ENCODE data around the gene NFKB2. TPM values are rescaled to one million over a fixed set of nuclear protein-coding genes. Genes with fewer than 3 reads are reported as not detected.

NFKB2 gene
- total RNA-seq, 1 donor from 2014 or later, result 6.8 TPM

DNA sequence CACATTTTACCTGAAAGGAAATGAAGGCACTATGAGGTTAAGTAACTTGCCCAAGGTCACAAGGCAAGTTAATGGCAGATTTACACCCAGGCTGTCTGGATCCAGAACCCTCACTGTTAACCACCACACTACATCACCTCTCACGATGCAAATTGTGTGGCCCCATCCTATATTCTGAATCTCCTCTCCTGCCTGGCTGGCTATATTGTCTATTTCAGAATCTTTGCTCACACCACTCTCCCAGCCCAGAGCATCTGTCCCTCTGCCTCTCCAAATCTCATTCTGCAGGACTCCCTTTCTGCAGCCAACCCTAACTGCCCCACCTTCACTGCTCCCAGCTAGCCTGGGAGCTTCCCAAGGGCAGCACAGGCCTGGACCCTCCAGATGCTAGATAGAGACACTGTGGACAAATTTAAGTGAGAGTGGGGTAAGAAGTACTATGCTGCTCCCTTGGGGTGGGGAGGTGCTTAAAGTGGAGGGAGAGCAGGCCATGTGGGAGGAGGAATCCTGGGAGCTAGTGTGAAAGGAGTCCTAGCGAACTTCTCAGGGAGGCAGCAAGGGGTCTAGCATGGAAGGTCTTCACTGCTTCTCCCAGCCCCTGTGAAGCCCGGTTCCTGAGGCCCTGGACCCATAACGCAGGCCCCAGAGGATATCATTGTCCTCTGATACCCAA, 36.1 kb downstream of the NFKB2 start:
- H3K36me3 ChIP-seq (ENCODE audit: control insufficient read depth, insufficient read depth, low read length), result no peaks in the 10 kb centered on the region
- FAIRE-seq, result no peak
- DNase-seq (ENCODE audit: low read depth), result no peak
- H3K4me3 ChIP-seq (ENCODE audit: low read depth, low read length), result peak overlapping the region; percentile 67
- H3K27me3 ChIP-seq (ENCODE audit: control insufficient read depth, insufficient read depth, low read length), result no peaks in the 10 kb centered on the region
- no peak for TF ChIP-seq CTCF (IDR thresholded peaks at IDR 0.05; ENCODE audit: insufficient read depth, low read length, severe bottlenecking)

- DNase-seq (ENCODE audit: low read depth) (peak; percentile 86), FAIRE-seq (no peak)
- H3K36me3 ChIP-seq (ENCODE audit: control insufficient read depth, insufficient read depth, low read length), result no peaks in the 10 kb centered on the region
- peak within 1 kb of the TSS; percentile 67 for H3K4me3 ChIP-seq (ENCODE audit: low read depth, low read length)
- no peaks in the 10 kb centered on the region for H3K27me3 ChIP-seq (ENCODE audit: control insufficient read depth, insufficient read depth, low read length)
- TF ChIP-seq CTCF (IDR thresholded peaks at IDR 0.05; ENCODE audit: insufficient read depth, low read length, severe bottlenecking), result no peak
Observed at GRCh38 chr10:102432162-102432950, 36.9 kb downstream of the NFKB2 start, which contains the start of gene CUEDC2. Gene CUEDC2 (minus strand): TSS chr10:102432574. CDS start chr10:102425188, 7,386 bp downstream.

- no peak for DNase-seq (ENCODE audit: low read depth)
- H3K27me3 ChIP-seq (ENCODE audit: control insufficient read depth, insufficient read depth, low read length), result no peaks in the 10 kb centered on the region
- TF ChIP-seq CTCF (IDR thresholded peaks at IDR 0.05; ENCODE audit: insufficient read depth, low read length, severe bottlenecking), result no peak
- FAIRE-seq, result no peak
- no peak overlapping the region for H3K4me3 ChIP-seq (ENCODE audit: low read depth, low read length)
- H3K36me3 ChIP-seq (ENCODE audit: control insufficient read depth, insufficient read depth, low read length), result no peaks in the 10 kb centered on the region
Observed at GRCh38 chr10:102433619-102434046, 38.1 kb downstream of the NFKB2 start.

GRCh38 chr10:102434394-102435132, 39.1 kb downstream of the NFKB2 start:
- Histone ChIP-seq H3K36me3 (ENCODE audit: control insufficient read depth, insufficient read depth, low read length) (no peaks in the 10 kb centered on the region), H3K27me3 (ENCODE audit: control insufficient read depth, insufficient read depth, low read length) (no peaks in the 10 kb centered on the region), H3K4me3 (ENCODE audit: low read depth, low read length) (no peak overlapping the region)
- FAIRE-seq, result no peak
- DNase-seq (ENCODE audit: low read depth), result peak; percentile 60
- no peak for TF ChIP-seq CTCF (IDR thresholded peaks at IDR 0.05; ENCODE audit: insufficient read depth, low read length, severe bottlenecking)

DNA sequence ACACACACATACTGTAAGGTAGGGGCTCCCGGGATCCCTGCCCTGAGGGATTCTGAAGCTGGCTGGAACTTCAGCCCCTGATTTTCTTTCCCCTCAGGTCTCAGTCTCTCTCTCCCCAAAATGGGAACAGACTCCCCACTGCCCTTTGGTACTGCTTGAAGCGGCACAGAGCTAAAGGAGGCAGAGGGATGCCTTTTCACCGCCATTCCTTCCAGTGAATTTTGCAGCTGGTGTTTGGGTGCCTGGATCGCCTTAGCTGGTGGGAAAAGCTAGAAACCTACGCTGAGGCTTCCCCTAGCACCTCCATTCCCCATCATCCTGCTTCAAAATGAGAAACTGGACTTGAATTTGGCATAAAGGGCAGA, 39.6 kb downstream of the NFKB2 start:
- FAIRE-seq, result no peak
- Histone ChIP-seq H3K4me3 (ENCODE audit: low read depth, low read length) (no peak overlapping the region), H3K27me3 (ENCODE audit: control insufficient read depth, insufficient read depth, low read length) (no peaks in the 10 kb centered on the region), H3K36me3 (ENCODE audit: control insufficient read depth, insufficient read depth, low read length) (no peaks in the 10 kb centered on the region)
- TF ChIP-seq CTCF (IDR thresholded peaks at IDR 0.05; ENCODE audit: insufficient read depth, low read length, severe bottlenecking), result no peak
- DNase-seq (ENCODE audit: low read depth), result no peak

Data from bronchial epithelial cell (primary cell).